ENCODE data around the gene KCNQ2.

Gene KCNQ2

DNA sequence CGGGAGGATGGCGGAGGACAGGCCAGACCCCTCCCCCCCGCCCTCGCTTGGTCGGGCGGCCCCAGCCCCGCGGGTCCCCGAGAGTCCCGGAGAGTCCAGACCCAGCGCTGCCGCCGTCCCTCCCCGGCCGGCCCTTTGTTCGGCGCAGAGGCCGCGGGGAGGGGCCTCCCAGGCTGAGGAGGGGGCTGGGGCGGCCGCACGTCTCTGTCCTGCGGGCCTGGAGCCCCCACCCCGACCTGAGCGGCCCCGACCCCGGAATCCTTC, 806 bp downstream of the KCNQ2 start:
- no peak for FAIRE-seq
- DNase-seq (ENCODE audit: low spot score) = no peak

- FAIRE-seq (no peak), DNase-seq (ENCODE audit: low spot score) (no peak)
These were observed 1.3 kb downstream of the KCNQ2 start for GRCh38 chr20:63471002-63471716.

DNA sequence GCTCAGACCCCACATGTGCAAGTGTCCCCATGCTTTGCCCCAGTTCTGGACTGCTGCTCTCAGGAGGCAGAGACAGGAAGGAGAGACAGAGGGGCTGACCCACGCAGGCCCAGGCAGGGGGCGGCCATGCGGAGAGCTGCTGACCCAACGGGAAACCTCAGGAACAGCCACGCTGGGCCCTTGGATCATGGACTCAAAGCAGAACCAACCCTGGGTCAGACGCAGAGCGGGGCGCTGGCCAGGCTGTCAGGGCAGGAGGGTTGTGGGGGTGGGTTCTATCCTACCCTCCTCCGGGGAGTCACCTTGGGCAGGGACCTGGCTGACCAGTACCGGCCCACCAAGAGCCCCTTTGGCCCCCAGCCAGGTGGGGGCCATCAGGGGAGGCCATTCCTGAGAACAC, 2.0 kb downstream of the KCNQ2 start:
- DNase-seq (ENCODE audit: low spot score) (no peak), FAIRE-seq (no peak)

DNA sequence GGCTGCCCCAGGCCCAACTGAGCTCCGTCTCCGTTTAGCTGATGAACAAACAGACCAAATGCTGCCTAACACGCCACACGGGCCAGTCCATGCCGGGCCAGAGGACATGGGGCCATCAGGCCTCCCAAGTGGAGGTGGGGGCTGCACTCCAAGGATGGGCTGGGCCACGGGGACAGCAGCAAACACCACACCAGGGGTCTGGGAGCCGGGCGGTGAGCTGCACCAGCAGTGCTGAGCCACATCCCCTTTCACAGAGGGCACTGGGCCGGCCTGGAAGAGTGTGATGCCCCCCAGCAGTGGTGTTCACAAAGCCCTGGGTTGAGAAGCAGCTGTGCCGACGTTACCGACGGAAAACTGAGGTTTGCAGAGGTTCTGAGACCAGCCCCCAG, 2.7 kb downstream of the KCNQ2 start:
- DNase-seq (ENCODE audit: low spot score) (no peak), FAIRE-seq (no peak)

DNA sequence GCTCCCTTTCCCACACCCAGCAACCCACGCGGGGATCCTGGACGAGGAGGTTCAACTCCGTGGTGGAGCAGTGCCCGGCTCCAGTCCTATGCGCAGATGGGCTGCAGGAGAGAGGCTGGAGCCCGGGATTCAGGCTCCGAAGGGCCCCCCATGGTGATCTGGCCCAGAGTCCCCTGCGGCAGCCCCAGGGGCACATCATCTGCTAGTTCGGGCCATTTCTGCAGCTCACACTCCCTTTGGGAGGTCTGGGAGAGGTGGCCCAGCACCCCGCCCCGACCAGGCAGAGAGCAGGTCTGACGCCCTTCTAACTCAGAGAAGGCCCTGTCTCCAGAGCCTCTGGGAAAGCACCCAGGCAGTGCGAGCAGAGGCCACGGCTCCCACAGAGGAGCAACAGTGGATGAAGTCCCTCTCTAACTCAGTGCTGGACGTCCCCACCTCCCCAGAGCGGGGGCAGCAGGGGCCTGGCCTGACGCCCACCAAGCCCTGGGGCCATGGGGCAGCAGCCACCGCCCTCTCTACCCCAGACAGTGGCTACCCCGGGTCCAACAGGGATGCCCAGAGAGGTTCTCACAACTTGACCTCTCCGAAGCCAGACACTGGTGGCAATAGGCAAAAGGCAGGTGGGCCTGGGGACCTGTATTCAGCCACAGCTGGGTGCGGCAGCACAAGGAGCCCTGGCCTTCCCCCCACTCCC, 3.3 kb downstream of the KCNQ2 start:
- FAIRE-seq (no peak), DNase-seq (ENCODE audit: low spot score) (no peak)

GRCh38 chr20:63468421-63468820, 4.0 kb downstream of the KCNQ2 start:
- no peak for FAIRE-seq
- no peak for DNase-seq (ENCODE audit: low spot score)

DNA sequence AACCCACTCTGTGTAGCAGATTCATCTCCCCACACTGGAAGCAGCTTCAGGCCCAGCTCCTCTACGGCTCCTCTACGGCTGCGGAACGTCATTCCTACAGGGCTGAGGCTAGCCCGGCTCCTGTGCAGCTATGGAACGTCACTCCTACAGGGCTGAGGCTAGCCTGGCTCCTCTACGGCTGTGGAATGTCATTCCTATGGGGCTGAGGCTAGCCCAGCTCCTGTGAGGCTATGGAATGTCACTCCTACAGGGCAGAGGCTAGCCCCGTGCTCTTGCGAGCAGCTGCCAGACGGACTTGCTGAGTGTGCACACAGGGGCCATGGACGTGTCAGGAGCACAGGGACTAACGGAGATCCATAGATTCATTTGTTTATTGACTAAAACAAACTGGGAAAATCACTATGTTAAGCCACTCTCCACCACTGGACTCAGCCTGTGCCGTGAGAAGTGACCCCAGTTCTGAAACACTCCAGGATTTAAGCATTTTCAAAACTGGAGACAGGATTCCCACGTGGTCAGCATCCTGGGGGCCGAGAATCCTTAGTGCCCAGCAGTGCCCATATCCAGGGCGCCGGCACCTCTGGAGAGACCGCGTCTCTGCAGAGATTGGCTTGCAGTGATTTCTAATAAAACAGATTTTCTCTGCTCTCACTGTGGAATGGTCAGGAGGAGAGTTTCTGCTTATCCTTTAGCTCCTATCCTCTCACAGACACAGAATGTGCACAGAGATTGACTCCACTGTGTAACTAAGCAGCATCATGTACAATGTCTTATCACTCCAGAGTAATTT, 5.0 kb downstream of the KCNQ2 start:
- no peak for DNase-seq (ENCODE audit: low spot score)
- FAIRE-seq = no peak

DNA sequence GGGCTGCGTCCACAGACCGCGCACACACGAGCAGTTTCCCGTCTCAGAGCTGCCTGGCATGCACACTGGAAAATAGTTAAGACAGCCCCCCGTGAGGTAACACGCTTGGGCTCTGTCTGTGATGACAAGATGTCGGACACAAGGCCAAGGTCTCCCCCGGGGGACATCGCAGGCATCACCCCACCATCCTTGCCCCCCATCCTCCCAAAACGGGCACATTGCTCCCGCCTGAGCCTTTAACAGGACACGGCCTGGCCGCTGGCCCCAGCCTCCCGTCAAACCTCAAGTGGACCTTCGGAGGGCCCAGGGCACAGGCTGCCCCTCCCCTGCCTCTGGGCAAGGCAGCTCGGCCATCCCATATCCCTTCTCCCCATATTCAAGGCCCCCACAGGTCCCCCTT, 5.6 kb downstream of the KCNQ2 start:
- no peak for FAIRE-seq
- no peak for DNase-seq (ENCODE audit: low spot score)

GRCh38 chr20:63466250-63466825, 6.1 kb downstream of the KCNQ2 start:
- no peak for DNase-seq (ENCODE audit: low spot score)
- FAIRE-seq = no peak

- peak; percentile 20 for FAIRE-seq
- no peak for DNase-seq (ENCODE audit: low spot score)
These were observed 6.8 kb downstream of the KCNQ2 start for GRCh38 chr20:63465380-63466249.

DNA sequence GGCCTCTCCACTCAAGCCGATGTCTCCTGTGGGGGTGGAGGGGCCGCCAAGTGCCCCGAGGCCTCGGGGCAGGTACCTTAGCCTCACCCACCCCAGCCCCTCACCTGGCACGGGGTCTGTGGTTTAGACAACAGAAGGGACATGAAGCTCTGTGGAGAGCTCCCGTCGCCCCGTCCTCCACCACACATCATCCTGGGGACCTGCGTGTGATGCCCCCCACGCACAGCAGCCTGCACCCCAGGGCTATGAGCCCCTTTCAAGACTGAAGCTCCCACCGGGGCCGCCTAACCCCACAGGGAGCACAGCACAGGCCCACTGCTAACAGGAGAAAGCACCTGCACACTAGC, 8.2 kb downstream of the KCNQ2 start:
- FAIRE-seq (no peak), DNase-seq (ENCODE audit: low spot score) (no peak)

DNA sequence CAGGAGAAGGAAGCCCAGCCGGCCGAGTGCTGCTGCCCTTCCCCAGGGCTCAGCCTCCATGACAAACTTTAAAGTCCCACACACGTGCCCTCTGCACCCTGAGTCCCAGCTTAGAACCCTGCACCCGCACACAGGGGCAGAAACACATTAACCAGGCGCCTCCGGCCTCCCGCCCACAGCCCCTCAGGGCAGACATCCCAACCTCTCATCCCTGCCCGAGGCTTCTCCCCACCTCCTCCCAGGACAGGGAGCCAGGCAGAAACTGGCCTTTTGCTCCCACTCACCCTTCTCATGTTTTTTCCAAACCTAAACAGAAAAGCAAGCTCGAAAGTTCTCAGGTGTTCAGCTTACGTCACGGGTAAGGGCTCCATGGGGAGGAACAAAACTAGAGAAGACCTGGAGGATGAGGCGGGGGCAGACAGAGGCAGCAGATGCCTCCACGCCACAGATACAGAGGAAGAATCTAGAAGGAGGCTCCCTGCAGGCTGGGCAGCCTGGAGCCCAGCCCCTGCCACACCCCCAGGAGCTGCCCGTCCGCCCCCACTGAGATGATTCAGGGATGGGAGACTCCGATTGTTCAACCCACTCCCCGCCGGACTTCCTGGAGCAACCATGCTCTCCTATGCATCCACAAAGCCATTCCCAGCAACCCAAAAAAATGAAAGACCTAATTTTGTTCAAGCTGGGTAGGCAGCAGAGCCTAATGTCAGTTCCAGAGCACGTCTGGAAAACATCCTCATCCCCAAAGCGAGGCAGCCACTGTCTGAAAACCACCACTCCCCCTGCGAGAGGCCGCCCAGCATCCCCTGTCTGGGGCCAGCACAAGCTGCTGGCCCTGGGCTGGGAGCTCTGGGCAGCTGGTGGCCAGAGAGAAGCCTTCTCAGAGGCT, 8.8 kb downstream of the KCNQ2 start:
- DNase-seq (ENCODE audit: low spot score) = peak; percentile 52
- FAIRE-seq = no peak

- no peak for DNase-seq (ENCODE audit: low spot score)
- FAIRE-seq = no peak
These were observed 10.2 kb downstream of the KCNQ2 start for GRCh38 chr20:63462244-63462643.

DNA sequence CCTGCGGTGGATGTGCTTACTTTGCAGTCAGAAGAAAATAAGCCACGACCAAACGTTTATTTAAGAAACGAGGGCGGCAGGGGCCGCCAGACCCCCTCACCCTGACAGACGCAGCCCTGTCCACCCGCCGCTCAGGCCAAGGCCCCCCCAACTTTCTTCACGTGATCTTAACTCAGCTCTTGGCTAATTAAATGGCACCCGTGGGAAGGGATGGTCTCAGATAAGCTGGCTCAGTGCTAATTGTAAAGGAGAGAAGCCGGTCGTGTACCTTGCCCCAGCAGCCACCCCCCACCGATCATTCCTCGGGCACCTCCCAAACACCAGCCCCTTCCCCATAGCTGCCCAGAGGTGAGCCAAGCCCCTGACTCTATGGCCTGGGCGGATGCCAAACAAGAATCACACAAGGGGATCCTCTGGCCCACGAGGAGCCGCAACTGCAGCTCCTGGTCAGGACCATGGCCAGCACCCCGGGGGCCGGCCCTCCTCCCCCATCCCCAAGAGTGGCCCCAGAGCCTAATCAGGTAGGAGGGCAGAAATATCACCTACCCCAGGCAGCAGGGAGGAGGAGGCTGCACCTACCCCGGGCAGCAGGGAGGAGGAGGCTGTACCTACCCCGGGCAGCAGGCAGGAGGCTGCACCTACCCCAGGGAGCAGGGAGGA, 11.2 kb downstream of the KCNQ2 start:
- FAIRE-seq (no peak), DNase-seq (ENCODE audit: low spot score) (peak; percentile 84)

DNA sequence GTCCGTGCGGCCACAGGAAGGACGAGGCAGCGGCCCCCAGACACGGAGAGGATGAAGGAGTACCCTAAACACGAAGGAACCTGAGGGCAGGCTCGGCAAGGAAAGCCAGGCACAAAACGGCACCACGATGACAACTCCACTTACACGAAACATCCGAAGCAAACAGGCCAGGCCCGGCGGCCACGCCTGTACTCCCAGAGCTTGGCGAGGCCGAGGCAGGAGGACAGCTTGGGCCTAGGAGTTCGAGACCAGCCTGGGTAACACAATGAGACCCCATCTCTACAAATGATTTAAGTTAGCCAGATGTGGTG, 13.4 kb downstream of the KCNQ2 start:
- DNase-seq (ENCODE audit: low spot score) (no peak), FAIRE-seq (no peak)

DNA sequence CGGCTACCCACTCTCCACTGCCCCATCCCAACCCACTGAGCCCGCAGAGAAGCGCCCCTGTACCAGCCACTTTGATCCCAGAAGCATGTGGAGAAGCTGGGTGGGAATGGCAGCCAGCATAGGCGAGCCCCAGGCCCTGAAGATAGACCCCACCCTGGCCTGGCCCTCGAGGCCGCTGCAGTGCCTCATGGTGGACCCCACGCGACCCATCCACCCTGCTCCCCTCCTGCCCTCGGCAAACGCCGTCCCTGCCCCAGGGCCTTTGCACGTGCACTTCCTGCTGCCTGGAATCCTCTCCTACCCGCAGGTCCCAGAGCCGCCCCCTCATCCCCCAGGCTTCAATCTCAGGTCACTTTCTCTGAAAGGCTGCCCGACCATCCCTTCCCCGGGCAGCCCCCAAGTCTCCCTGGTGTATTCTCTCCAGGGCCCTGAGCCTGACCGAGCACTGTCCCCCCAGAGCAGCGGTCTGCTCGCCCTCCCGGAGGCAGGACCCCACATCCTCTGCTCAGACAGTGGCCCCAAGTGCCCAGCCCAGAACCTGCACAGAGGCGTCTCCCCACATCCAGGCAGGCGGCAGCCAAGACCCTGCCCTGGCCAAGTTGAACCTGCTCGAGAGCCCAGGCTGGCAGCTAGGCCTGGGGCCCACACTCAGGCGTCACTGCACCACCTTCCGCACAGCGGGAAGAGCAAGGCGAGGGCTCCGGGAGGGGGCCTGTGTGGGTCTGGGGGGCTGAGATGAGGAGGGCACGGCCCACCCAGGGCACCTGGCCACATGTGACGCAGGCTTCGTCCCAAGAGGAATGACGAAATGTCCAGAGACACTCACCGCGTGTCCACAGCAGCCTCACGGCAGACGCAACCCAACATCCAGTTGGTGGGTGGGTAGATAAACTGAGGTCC, 14.0 kb downstream of the KCNQ2 start:
- FAIRE-seq = peak; percentile 67
- DNase-seq (ENCODE audit: low spot score) = no peak

DNA sequence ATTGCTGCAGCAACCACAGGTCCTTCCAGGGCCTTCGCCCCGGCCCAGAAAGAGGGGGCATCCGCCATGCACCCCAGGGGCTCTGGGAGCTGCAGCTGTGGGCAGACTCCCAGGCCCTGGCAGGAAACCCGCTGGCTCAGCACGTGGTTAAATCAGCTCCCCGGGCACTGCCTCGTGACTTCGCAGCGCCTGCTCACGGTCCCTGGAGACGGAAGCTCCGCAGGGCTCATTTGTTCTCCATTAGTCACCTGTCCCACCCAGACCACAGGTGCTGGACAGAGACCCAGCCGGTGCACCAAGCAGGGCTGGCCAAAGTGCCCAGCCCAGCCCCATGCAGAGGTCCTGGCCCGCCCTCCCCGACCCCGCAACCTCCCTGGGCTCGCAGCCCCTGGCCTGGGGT, 14.7 kb downstream of the KCNQ2 start:
- FAIRE-seq (peak; percentile 63), DNase-seq (ENCODE audit: low spot score) (peak; percentile 94)

DNA sequence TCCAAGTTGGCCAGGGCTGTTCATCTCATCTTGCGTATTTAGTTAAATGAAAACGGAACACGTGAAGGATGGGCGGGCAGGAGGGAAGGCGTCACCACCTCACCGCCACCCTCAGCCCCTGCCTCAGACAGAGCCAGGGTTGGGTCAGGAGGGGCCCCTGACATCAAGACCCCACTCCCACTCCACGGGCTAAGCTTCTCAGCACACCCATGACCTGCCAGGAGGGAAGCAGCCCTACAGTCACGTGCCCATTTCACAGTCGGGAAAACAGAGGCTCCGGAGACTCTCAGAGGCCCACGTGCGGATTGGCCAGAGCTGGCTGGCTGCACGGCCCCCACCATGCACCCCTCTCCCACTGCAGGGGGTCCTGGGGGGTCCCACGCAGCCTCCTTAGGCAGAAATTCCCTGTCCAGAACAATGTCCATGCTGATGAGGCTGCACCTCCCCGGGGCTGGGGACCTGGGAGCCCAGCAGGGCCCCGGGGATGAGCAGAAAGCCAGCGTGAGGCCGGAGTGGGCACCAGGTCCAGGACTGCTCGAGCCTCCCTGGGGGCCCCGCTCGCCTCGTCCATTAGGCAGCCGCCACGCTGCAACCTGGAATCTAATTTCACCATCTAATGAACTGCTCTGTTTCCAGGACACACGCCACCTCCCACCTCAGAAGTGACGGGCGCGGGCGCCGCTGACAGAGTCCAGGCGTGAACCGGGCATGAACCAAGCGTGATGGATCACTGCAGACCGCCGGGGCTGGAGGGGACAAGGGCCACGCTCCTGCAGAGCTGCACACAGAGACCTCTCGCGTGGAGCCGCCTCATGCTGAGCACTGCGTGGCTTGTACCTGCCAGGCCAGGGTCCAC, 15.8 kb downstream of the KCNQ2 start:
- FAIRE-seq (peak; percentile 56), DNase-seq (ENCODE audit: low spot score) (no peak)

Data from urothelium cell line (cell line).